GF-D8 (cell line): Measurements from ENCODE around the gene CIAPIN1.

Source experiments
- DNase-seq: peaks from one replicate; lab custom pipeline; 2025; lab: John Stamatoyannopoulos, UW

The CIAPIN1 gene

GRCh38 chr16:57476546-57477410 lies 29.6 kb upstream of the CIAPIN1 start:
- no peak for DNase-seq

- DNase-seq = peak; percentile 70
These were observed 28.6 kb upstream of the CIAPIN1 start for GRCh38 chr16:57475711-57476339.

GRCh38 chr16:57474671-57475661 lies 27.8 kb upstream of the CIAPIN1 start:
- no peak for DNase-seq

GRCh38 chr16:57473906-57474305 lies 26.7 kb upstream of the CIAPIN1 start:
- no peak for DNase-seq

- DNase-seq = no peak
These were observed 26.1 kb upstream of the CIAPIN1 start for GRCh38 chr16:57473176-57473840.

- DNase-seq = no peak
These were observed 25.5 kb upstream of the CIAPIN1 start for GRCh38 chr16:57472665-57473060.

GRCh38 chr16:57471852-57472664 lies 24.9 kb upstream of the CIAPIN1 start:
- no peak for DNase-seq

GRCh38 chr16:57471209-57471608 lies 24.0 kb upstream of the CIAPIN1 start:
- DNase-seq = no peak

GRCh38 chr16:57470711-57471110 lies 23.5 kb upstream of the CIAPIN1 start:
- DNase-seq = no peak

GRCh38 chr16:57469917-57470470 lies 22.8 kb upstream of the CIAPIN1 start:
- no peak for DNase-seq

- DNase-seq = no peak
These were observed 21.9 kb upstream of the CIAPIN1 start for GRCh38 chr16:57469046-57469445.

GRCh38 chr16:57468346-57468745 lies 21.2 kb upstream of the CIAPIN1 start:
- no peak for DNase-seq

- DNase-seq = no peak
These were observed 17.3 kb upstream of the CIAPIN1 start for GRCh38 chr16:57464523-57464922.

- DNase-seq = no peak
These were observed 15.8 kb upstream of the CIAPIN1 start for GRCh38 chr16:57462978-57463362.

GRCh38 chr16:57462209-57462977 lies 15.2 kb upstream of the CIAPIN1 start, which contains the start of gene POLR2C:
TSS of gene POLR2C (plus strand) at chr16:57462679. CDS start at chr16:57462725, 46 bp downstream.
- DNase-seq = peak; percentile 65

- no peak for DNase-seq
These were observed 4.8 kb upstream of the CIAPIN1 start for GRCh38 chr16:57452021-57452420.

- no peak for DNase-seq
These were observed 527 bp downstream of the CIAPIN1 start for GRCh38 chr16:57446531-57447185.

- no peak for DNase-seq
These were observed 1.7 kb downstream of the CIAPIN1 start for GRCh38 chr16:57445510-57445909.

- DNase-seq = no peak
These were observed 2.5 kb downstream of the CIAPIN1 start for GRCh38 chr16:57444711-57445110.
